Esophagus muscularis mucosa (tissue), 4 donors: ENCODE results near the gene SDR39U1. TPM values are rescaled to one million over a fixed set of nuclear protein-coding genes. Genes with fewer than 3 reads are reported as not detected.

Experiments
- DNase-seq: peaks from one replicate; pipeline ENCODE4 v3.0.0-alpha.2; 2017; ENCODE audit errors: extremely low spot score
- H3K27ac ChIP-seq, 4 donors: fragments of 200-600 bp; sonication (generic); replicated peaks in 1 of 4; 1 replicate in 3 of 4; 2 replicates in 1 of 4; pipeline ENCODE4 v1.5.1; 2016 to 2019; ENCODE audit warnings: mild to moderate bottlenecking in 1 of 4
- H3K27me3 ChIP-seq, 4 donors: fragments of 200-600 bp; sonication (generic); one replicate each; pipeline versions ENCODE4 v1.5.1 to v1.6.0; 2016 to 2019
- H3K36me3 ChIP-seq, 4 donors: fragments of 200-600 bp; sonication (generic); one replicate each; pipeline ENCODE4 v1.5.1; 2016 to 2019
- H3K4me1 ChIP-seq, 4 donors: fragments of 200-600 bp; sonication (generic); one replicate each; pipeline ENCODE4 v1.5.1; 2016 to 2019
- H3K4me3 ChIP-seq, 4 donors: fragments of 200-600 bp; sonication (generic); 1 replicate in 2 of 4; 2 replicates in 2 of 4; pipeline ENCODE4 v1.5.1; 2016 to 2019; ENCODE audit warnings: mild to moderate bottlenecking in 4 of 4, moderate library complexity in 1 of 4
- H3K9me3 ChIP-seq, 4 donors: fragments of 200-600 bp; sonication (generic); 1 replicate in 3 of 4; 2 replicates in 1 of 4; pipeline ENCODE4 v1.5.1; 2016 to 2019
- EP300 ChIP-seq: sonication (generic); formaldehyde crosslinking; IDR thresholded peaks from one replicate; pipeline ENCODE4 v1.6.1; 2017; ENCODE audit warnings: antibody characterized with exemption
- POLR2A ChIP-seq: fragments of 450-650 bp; IDR thresholded peaks from one replicate; pipeline ENCODE4 v1.6.1; 2017; ENCODE audit warnings: antibody characterized with exemption, moderate library complexity, mild to moderate bottlenecking, low read depth
- POLR2AphosphoS5 ChIP-seq, 2 donors: sonication (generic); formaldehyde crosslinking; IDR thresholded peaks; one replicate each; pipeline ENCODE4 v1.6.1; 2017; ENCODE audit warnings: antibody characterized with exemption in 2 of 2
- WGBS: methylation state at CpG from one replicate; pipeline ENCODE4 v1.1.5; 2018; 5-methylcytosine and 5-hydroxymethylcytosine counted together
- intact Hi-C: fragments of 100-400 bp; cut with DNase I; formaldehyde crosslinking; loops from one replicate; pipeline ENCODE4 v1.15.1; 2023
- total RNA-seq, 4 donors: library from RNA; depleted of rRNA; stranded (reverse); fragments of >200 nt; gene quantifications; one replicate each; pipeline versions ENCODE4 v1.1.0 to v1.2.1, GENCODE V29; 2016
- TF ChIP-seq, protein P1 (sequence below), 3 experiments: fragments of 200-600 bp in 2 of 3; fragments of 450-650 bp in 1 of 3; sonication (generic) in 2 of 3; IDR thresholded peaks; one replicate each; pipeline ENCODE4 v1.5.1; 2017 to 2019; ENCODE audit warnings: antibody characterized with exemption in 3 of 3, mild to moderate bottlenecking in 2 of 3, moderate library complexity in 1 of 3

The SDR39U1 gene
- total RNA-seq, 4 donors from 2014 or later: 23.9 to 48.6 (median 33.5) TPM

DNA sequence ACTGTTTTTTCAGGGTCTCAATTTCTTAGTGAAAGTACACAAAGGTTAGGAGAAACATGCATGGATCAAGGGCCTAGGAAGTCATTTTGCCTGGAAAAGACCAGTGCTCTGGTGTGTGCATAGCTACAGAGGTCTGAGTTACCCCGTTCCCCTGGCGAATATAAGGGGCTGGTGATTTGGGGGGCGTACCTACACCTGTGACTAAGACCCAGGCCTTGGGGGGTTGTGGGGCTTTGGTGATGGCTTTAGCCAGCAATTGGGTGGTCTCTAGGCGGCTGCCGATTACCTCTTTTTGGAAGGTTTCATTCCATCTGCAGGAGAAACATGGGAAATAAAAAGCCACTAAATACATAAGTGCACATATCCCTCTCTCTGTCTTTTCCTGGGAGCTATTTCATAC, 1.1 kb downstream of the SDR39U1 start:
- DNase-seq: peak; percentile 72
- Histone ChIP-seq H3K27me3 (no peaks in the 10 kb centered on the region), H3K4me1 (peaks cover 49 to 56% (median 50%) of the 10 kb centered on the region in 4 donors), H3K9me3 (no peaks in the 10 kb centered on the region), H3K4me3 (peak overlapping the region; percentile 64 to 83 (median 70)), H3K36me3 (peaks cover 26 to 46% (median 41%) of the 10 kb centered on the region in 4 donors), H3K27ac (peak overlapping the region; percentile 90 to 100 (median 98))
- no peak for TF ChIP-seq POLR2AphosphoS5 (IDR thresholded peaks at IDR 0.05)
- TF ChIP-seq, protein P1, sequence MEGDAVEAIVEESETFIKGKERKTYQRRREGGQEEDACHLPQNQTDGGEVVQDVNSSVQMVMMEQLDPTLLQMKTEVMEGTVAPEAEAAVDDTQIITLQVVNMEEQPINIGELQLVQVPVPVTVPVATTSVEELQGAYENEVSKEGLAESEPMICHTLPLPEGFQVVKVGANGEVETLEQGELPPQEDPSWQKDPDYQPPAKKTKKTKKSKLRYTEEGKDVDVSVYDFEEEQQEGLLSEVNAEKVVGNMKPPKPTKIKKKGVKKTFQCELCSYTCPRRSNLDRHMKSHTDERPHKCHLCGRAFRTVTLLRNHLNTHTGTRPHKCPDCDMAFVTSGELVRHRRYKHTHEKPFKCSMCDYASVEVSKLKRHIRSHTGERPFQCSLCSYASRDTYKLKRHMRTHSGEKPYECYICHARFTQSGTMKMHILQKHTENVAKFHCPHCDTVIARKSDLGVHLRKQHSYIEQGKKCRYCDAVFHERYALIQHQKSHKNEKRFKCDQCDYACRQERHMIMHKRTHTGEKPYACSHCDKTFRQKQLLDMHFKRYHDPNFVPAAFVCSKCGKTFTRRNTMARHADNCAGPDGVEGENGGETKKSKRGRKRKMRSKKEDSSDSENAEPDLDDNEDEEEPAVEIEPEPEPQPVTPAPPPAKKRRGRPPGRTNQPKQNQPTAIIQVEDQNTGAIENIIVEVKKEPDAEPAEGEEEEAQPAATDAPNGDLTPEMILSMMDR (IDR thresholded peaks at IDR 0.05): no peak
- no peak for TF ChIP-seq POLR2A
- TF ChIP-seq EP300: no peak
- WGBS: 39% methylated on average over 5 of the region's 5 CpGs
- intact Hi-C loops: loop anchor here (5.0 to 10.0 kb wide), 2 partner anchors 199 to 1137 kb away; partner anchors contain the start of genes BCL2L2, PPP1R3E and TINF2

DNA sequence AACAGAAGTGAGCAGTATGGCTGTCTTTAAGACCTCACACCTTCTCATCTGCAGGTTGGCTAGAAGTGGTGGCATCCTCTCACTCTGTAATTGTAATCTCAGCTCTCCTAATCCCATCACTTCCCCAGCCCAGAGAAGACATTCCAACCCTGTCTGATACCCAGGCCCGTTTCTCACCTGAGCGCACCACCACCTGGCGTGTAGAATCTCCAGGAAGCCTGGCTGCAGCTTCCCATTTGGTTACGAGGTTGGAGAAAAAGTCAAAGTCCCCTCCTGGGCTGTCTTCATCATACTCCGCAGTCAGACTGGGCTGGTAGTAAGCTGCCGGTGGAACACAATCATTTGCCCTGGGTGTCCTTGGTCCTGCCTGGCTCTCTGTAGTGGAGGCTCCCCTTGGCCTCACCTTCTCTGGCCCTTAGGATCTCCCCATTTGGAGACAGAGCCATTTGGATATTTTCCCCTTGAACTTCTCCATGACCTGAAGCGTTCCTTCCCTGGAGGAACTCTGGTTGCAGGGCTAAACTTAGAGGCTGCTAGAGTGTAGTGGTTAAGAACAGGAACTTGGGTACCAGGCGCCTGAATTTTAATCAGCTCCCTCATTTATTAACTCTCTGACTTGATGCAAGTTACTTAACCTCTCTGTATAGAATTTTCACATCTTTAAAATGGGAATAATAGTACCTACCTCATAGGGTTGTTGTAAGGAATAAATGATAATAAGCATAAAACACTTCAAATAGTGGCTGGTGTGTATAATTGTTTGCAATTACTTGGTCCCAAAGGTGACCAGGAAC, 1.8 kb downstream of the SDR39U1 start:
- peaks cover 56 to 63% (median 57%) of the 10 kb centered on the region in 4 donors for H3K4me1 ChIP-seq
- H3K27me3 ChIP-seq: no peaks in the 10 kb centered on the region
- H3K9me3 ChIP-seq: no peaks in the 10 kb centered on the region
- DNase-seq: peak; percentile 87
- WGBS: 81% methylated on average over 8 of the region's 8 CpGs
- peaks cover 26 to 53% (median 48%) of the 10 kb centered on the region in 4 donors for H3K36me3 ChIP-seq
- H3K4me3 ChIP-seq: no peak overlapping the region
- TF ChIP-seq POLR2AphosphoS5 (IDR thresholded peaks at IDR 0.05) (no peak), POLR2A (no peak), EP300 (no peak)
- TF ChIP-seq, protein P1 (IDR thresholded peaks at IDR 0.05): no peak
- peak overlapping the region; percentile 90 to 100 (median 98) for H3K27ac ChIP-seq
- intact Hi-C loops: loop anchor here (5.0 to 10.0 kb wide), 2 partner anchors 199 to 1136 kb away; partner anchors contain the start of genes BCL2L2, PPP1R3E and TINF2

- Histone ChIP-seq H3K4me3 (no peak overlapping the region), H3K9me3 (no peaks in the 10 kb centered on the region), H3K36me3 (peaks cover 26 to 61% (median 50%) of the 10 kb centered on the region in 4 donors), H3K4me1 (peaks cover 57 to 71% (median 62%) of the 10 kb centered on the region in 4 donors), H3K27ac (peak overlapping the region; percentile 53 to 100 (median 98)), H3K27me3 (no peaks in the 10 kb centered on the region)
- intact Hi-C loops: loop anchor here (5.0 to 10.0 kb wide), 4 partner anchors 128 to 1135 kb away; partner anchors contain the start of genes BCL2L2, EMC9, LTB4R and LTB4R2
- DNase-seq: peak; percentile 74
- 69% methylated on average over 13 of the region's 15 CpGs for WGBS
- TF ChIP-seq POLR2AphosphoS5 (IDR thresholded peaks at IDR 0.05) (peak in 1 of 2 donors; percentile 50), EP300 (no peak), POLR2A (no peak)
- TF ChIP-seq, protein P1 (IDR thresholded peaks at IDR 0.05): no peak
Measured at GRCh38 chr14:24439830-24440605, 2.6 kb downstream of the SDR39U1 start.

DNA sequence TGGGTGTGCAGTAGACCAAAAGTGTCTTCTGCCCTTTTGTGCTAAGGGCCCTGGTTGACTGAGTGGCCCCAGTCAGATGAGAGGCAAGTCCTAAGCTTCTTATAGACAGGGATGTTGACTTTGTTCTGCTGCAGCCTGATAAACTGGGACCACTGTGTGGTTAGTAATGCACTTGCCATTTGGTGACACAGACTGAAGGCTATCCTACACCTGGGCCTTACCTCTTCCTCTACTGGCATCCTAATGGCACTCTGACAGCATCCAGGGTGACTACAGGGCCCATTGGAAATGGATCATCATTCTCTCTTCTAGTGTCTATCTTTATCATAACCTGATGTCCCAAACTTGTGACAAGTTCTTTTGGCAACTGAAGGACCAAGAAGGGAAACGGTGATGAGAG, 3.3 kb downstream of the SDR39U1 start:
- WGBS: 64% methylated on average over 1 of the region's 1 CpG

More for the DNA sequence above, 3.3 kb downstream of the SDR39U1 start:
- H3K4me1 ChIP-seq: peaks cover 57 to 71% (median 62%) of the 10 kb centered on the region in 4 donors
- no peaks in the 10 kb centered on the region for H3K9me3 ChIP-seq
- TF ChIP-seq POLR2AphosphoS5 (IDR thresholded peaks at IDR 0.05) (no peak), EP300 (no peak), POLR2A (no peak)
- TF ChIP-seq, protein P1 (IDR thresholded peaks at IDR 0.05): no peak
- peaks cover 26 to 68% (median 54%) of the 10 kb centered on the region in 4 donors for H3K36me3 ChIP-seq
- no peaks in the 10 kb centered on the region for H3K27me3 ChIP-seq
- intact Hi-C loops: loop anchor here (5.0 to 10.0 kb wide), 2 partner anchors 127 to 294 kb away; partner anchors contain the start of genes EMC9, LTB4R, LTB4R2 and PSME2
- peak overlapping the region in 1 of 4 donors; percentile 22 for H3K27ac ChIP-seq
- H3K4me3 ChIP-seq: no peak overlapping the region
- DNase-seq: peak; percentile 64
